HepG2 (cell line): ENCODE data around the gene KCNT1. TPM values are rescaled to one million over a fixed set of nuclear protein-coding genes. Genes with fewer than 3 reads are reported as not detected.
A peak's percentile ranks its signal among the peaks of the same experiment; 100 is the strongest.

ENCODE experiments used
- ATAC-seq: fragments of 200-7000 bp; cut with Tn5 transposase; 3 replicates; pipeline ENCODE4 v1.9.1; 2020; ENCODE audit warnings: mild to moderate bottlenecking, moderate library complexity
- BruUV-seq: library from RNA; stranded (reverse); fragments of 400-500 nt; replicated peaks from 2 replicates; lab custom pipeline; 2021; lab: Mats Ljungman, UMichigan
- CTCF ChIA-PET: fragments of 300-600 bp; formaldehyde crosslinking; extraction: SDS; loops from one replicate; lab custom pipeline; 2021; ENCODE audit warnings: low total read pairs, inconsistent platforms, low intra/inter-chr PET ratio; lab: Yijun Ruan, JAX
- POLR2A ChIA-PET: fragments of 350-600 bp; sonication (Branson Sonifier 250); formaldehyde crosslinking; loops from one replicate; lab custom pipeline; 2020; ENCODE audit warnings: antibody characterized with exemption, inconsistent platforms; lab: Yijun Ruan, JAX
- DNase-seq: peaks from one replicate; pipeline ENCODE4 v3.0.0-alpha.2; 2015; ENCODE audit warnings: low spot score
- FAIRE-seq: peaks from 3 replicates; lab custom pipeline; 2011; peaks lifted over from hg19 to GRCh38; lab: Jason Lieb, UNC
- H2AFZ ChIP-seq: one replicate; pipeline ENCODE4 v1.6.1; 2011; ENCODE audit warnings: low read length, inconsistent platforms
- H3K27ac ChIP-seq: fragments of 300-600 bp; 3 replicates; pipeline ENCODE4 v1.8.0; 2011; ENCODE audit warnings: mixed run types, mild to moderate bottlenecking, mixed read lengths, low read length, inconsistent platforms; ENCODE audit not compliant: insufficient read depth; ENCODE audit errors: extremely low read length
- H3K27me3 ChIP-seq, 2 experiments: fragments of 200-600 bp in 1 of 2; 2 replicates in 1 of 2; 3 replicates in 1 of 2; pipeline versions ENCODE4 v1.6.0 to v1.8.0; 2011; ENCODE audit warnings: low read length in 2 of 2, mild to moderate bottlenecking in 2 of 2, moderate library complexity in 2 of 2, inconsistent platforms in 1 of 2; ENCODE audit not compliant: insufficient read depth in 2 of 2, control insufficient read depth in 1 of 2
- H3K36me3 ChIP-seq, 2 experiments: fragments of 200-600 bp in 1 of 2; replicated peaks in 1 of 2; 2 replicates in 1 of 2; 3 replicates in 1 of 2; pipeline versions ENCODE4 v1.5.1 to v1.8.0; 2011; ENCODE audit warnings: low read length in 2 of 2, inconsistent platforms in 1 of 2; ENCODE audit not compliant: insufficient read depth in 2 of 2, control insufficient read depth in 1 of 2
- H3K4me1 ChIP-seq: 2 replicates; pipeline ENCODE4 v1.5.1; 2012; ENCODE audit warnings: low read length, inconsistent platforms; ENCODE audit not compliant: insufficient read depth
- H3K4me2 ChIP-seq: 2 replicates; pipeline ENCODE4 v1.6.0; 2011; ENCODE audit warnings: low read depth, low read length, inconsistent platforms
- H3K4me3 ChIP-seq, 3 experiments: fragments of 200-600 bp in 1 of 3; sonication (generic), shearing (Covaris generic) in 1 of 3; replicated peaks in 1 of 3; 2 replicates each; pipeline ENCODE4 v1.5.1; 2011 to 2016; ENCODE audit warnings: low read length in 3 of 3, inconsistent platforms in 2 of 3, low read depth in 2 of 3, mild to moderate bottlenecking in 2 of 3, control low read depth in 1 of 3, mixed read lengths in 1 of 3; ENCODE audit not compliant: insufficient read depth in 1 of 3
- H3K79me2 ChIP-seq: one replicate; pipeline ENCODE4 v1.6.1; 2011; ENCODE audit warnings: low read length, inconsistent platforms; ENCODE audit not compliant: insufficient read depth
- H3K9ac ChIP-seq: 2 replicates; pipeline ENCODE4 v1.6.0; 2011; ENCODE audit warnings: mild to moderate bottlenecking, low read depth, low read length, inconsistent platforms; ENCODE audit not compliant: insufficient read depth
- H3K9me3 ChIP-seq: 2 replicates; pipeline ENCODE4 v1.5.1; 2012; ENCODE audit warnings: mild to moderate bottlenecking, low read length
- H4K20me1 ChIP-seq: 2 replicates; pipeline ENCODE4 v1.6.0; 2011; ENCODE audit warnings: inconsistent platforms, mild to moderate bottlenecking, low read length, moderate library complexity; ENCODE audit not compliant: insufficient read depth
- CEBPG ChIP-seq: IDR thresholded peaks from 2 replicates; pipeline ENCODE4 v1.6.1; 2016
- ELF4 ChIP-seq: sonication (generic); formaldehyde crosslinking; IDR thresholded peaks from 2 replicates; pipeline ENCODE4 v1.5.0; 2020; ENCODE audit warnings: missing genetic modification reagents, mild to moderate bottlenecking, moderate library complexity, borderline replicate concordance
- GATA4 ChIP-seq: sonication (generic); IDR thresholded peaks from 2 replicates; pipeline ENCODE4 v1.6.1; 2016; ENCODE audit warnings: antibody characterized with exemption, low read depth, borderline replicate concordance
- HOXA9 ChIP-seq: sonication (generic); formaldehyde crosslinking; IDR thresholded peaks from 2 replicates; pipeline ENCODE4 v1.8.1; 2022; ENCODE audit warnings: missing genetic modification reagents, mild to moderate bottlenecking, moderate library complexity, borderline replicate concordance
- IKZF1 ChIP-seq: fragments of 450-650 bp; IDR thresholded peaks from 2 replicates; pipeline ENCODE4 v1.7.1; 2016
- PCBP1 ChIP-seq: fragments of 200-400 bp; formaldehyde crosslinking; IDR thresholded peaks from 2 replicates; pipeline ENCODE4 v1.6.1; 2017; ENCODE audit warnings: mild to moderate bottlenecking, low read depth, low read length, borderline replicate concordance
- RELA ChIP-seq: sonication (generic); formaldehyde crosslinking; IDR thresholded peaks from 2 replicates; pipeline ENCODE4 v1.4.0; 2020; ENCODE audit warnings: missing genetic modification reagents
- RXRB ChIP-seq: IDR thresholded peaks from 2 replicates; pipeline ENCODE4 v1.6.1; 2016; ENCODE audit warnings: borderline replicate concordance, missing genetic modification reagents, missing compliant biosample characterization
- SNAPC5 ChIP-seq: sonication (generic); formaldehyde crosslinking; IDR thresholded peaks from 2 replicates; pipeline ENCODE4 v1.8.1; 2023; ENCODE audit warnings: mild to moderate bottlenecking, missing genetic modification reagents, borderline replicate concordance
- YY1 ChIP-seq: IDR thresholded peaks from 2 replicates; pipeline ENCODE4 v1.6.1; 2011; ENCODE audit warnings: low read length, low read depth, moderate library complexity, mild to moderate bottlenecking; ENCODE audit not compliant: insufficient read depth, insufficient replicate concordance
- ZBTB8A ChIP-seq: sonication (generic); formaldehyde crosslinking; IDR thresholded peaks from 2 replicates; pipeline ENCODE4 v1.4.0; 2020; ENCODE audit warnings: mild to moderate bottlenecking, low read depth, missing genetic modification reagents, borderline replicate concordance
- ZFP1 ChIP-seq: IDR thresholded peaks from 2 replicates; pipeline ENCODE4 v1.6.1; 2016
- ZHX1 ChIP-seq: sonication (generic); formaldehyde crosslinking; IDR thresholded peaks from 2 replicates; pipeline ENCODE4 v1.8.1; 2022; ENCODE audit warnings: low read depth, mild to moderate bottlenecking, missing genetic modification reagents
- ZNF878 ChIP-seq: sonication (generic); formaldehyde crosslinking; IDR thresholded peaks from 2 replicates; pipeline ENCODE4 v1.8.1; 2023; ENCODE audit warnings: mild to moderate bottlenecking, missing genetic modification reagents, moderate library complexity
- WGBS: methylation state at CpG from one replicate; pipeline ENCODE4 v1.1.6; 2017; ENCODE audit warnings: low lambda C conversion rate; 5-methylcytosine and 5-hydroxymethylcytosine counted together
- in situ Hi-C: cut with HindIII; loops from 2 replicates; pipeline ENCODE4 v1.10.0; 2017; ENCODE audit warnings: low pct_unique_long_range_greater_than_20kb; ENCODE audit not compliant: extremely low pct_ligation_motif_present
- intact Hi-C: fragments of 100-400 bp; cut with micrococcal nuclease; formaldehyde crosslinking; loops from one replicate; pipeline ENCODE4 v1.10.0; 2022; ENCODE audit not compliant: unreplicated experiment
- polyA plus RNA-seq, 8 experiments: library from polyadenylated mRNA; depleted of rRNA in 3 of 8; stranded (reverse) in 7 of 8; unstranded in 1 of 8; fragments of >200 nt; fragmentation: Illumina TruSeq in 4 of 8; extraction: Trizol in 4 of 8; gene quantifications; 2 replicates each; pipeline versions ENCODE4 v1.2.1 to v1.2.3, GENCODE V29; 2011 to 2016; ENCODE audit warnings: low read depth in 4 of 8, missing spikeins in 1 of 8, mixed read lengths in 1 of 8; ENCODE audit not compliant: insufficient read depth in 1 of 8
- total RNA-seq, 5 experiments: library from RNA; depleted of rRNA; stranded (reverse); fragments of >200 nt; fragmentation: Illumina TruSeq; extraction: Trizol; gene quantifications; 2 replicates each; pipeline ENCODE4 v1.2.3, GENCODE V29; 2016; ENCODE audit warnings: low read depth in 1 of 5

Gene KCNT1
- total and polyA plus RNA-seq, 2 of the 13 experiments (the other 11 are each of a cell fraction or from before 2014, with no cell fraction given): not detected

GRCh38 chr9:135731454-135731853, 29.5 kb downstream of the KCNT1 start:
- Histone ChIP-seq H2AFZ (no peak overlapping the region), H4K20me1 (peaks cover 4% of the 10 kb centered on the region; the same call in 1 of the 2 replicates), H3K4me3 (no peak overlapping the region), H3K27ac (no peak overlapping the region), H3K4me2 (no peak overlapping the region), H3K9me3 (peaks cover 8% of the 10 kb centered on the region), H3K36me3 (no peaks in the 10 kb centered on the region), H3K79me2 (no peaks in the 10 kb centered on the region), H3K9ac (no peak overlapping the region), H3K4me1 (no peaks in the 10 kb centered on the region), H3K27me3 (peaks cover 3 to 46% of the 10 kb centered on the region in 2 experiments; a peak in 4 of 5 replicates)
- in situ Hi-C loops (no loop called here), intact Hi-C loops (no loop called here)
- ATAC-seq: no peak
- no peak for FAIRE-seq
- CTCF ChIA-PET: no interaction called here
- no peak for DNase-seq
- POLR2A ChIA-PET: no interaction called here
- BruUV-seq: no TSS peak
- TF ChIP-seq ZFP1 (CRISPR knock-in tag): peak; percentile 86; the same call in 1 of the 2 replicates
- TF ChIP-seq RXRB (CRISPR knock-in tag): no peak
- TF ChIP-seq IKZF1: no peak
- 56% methylated on average over 12 of the region's 12 CpGs for WGBS

GRCh38 chr9:135732569-135733257, 30.7 kb downstream of the KCNT1 start:
- POLR2A ChIA-PET: no interaction called here
- Histone ChIP-seq H3K4me3 (no peak overlapping the region), H4K20me1 (peaks cover 4% of the 10 kb centered on the region; the same call in 1 of the 2 replicates)
- no peak for TF ChIP-seq GATA4
- TF ChIP-seq ELF4 (CRISPR knock-in tag): no peak
- no peak for TF ChIP-seq RELA (CRISPR knock-in tag)
- no peak for TF ChIP-seq CEBPG
- TF ChIP-seq HOXA9 (CRISPR knock-in tag): no peak
- no peak for TF ChIP-seq PCBP1
- no peak for TF ChIP-seq ZHX1 (CRISPR knock-in tag)
- no peak for TF ChIP-seq SNAPC5 (CRISPR knock-in tag)
- TF ChIP-seq ZBTB8A (CRISPR knock-in tag): no peak
- TF ChIP-seq ZNF878 (CRISPR knock-in tag): no peak
- TF ChIP-seq YY1: no peak
- TF ChIP-seq, all 625 proteins: peak for 0
- peaks cover 8% of the 10 kb centered on the region for H3K9me3 ChIP-seq
- H3K4me1 ChIP-seq: no peaks in the 10 kb centered on the region
- no peaks in the 10 kb centered on the region for H3K79me2 ChIP-seq
- H2AFZ ChIP-seq: no peak overlapping the region
- WGBS: 5% methylated on average over 6 of the region's 6 CpGs
- ATAC-seq (no peak), FAIRE-seq (no peak), DNase-seq (no peak)
- intact Hi-C loops (no loop called here), in situ Hi-C loops (no loop called here)
- H3K27ac ChIP-seq: no peak overlapping the region
- H3K36me3 ChIP-seq: no peaks in the 10 kb centered on the region
- peaks cover 10 to 50% of the 10 kb centered on the region in 2 experiments; a peak in 4 of 5 replicates for H3K27me3 ChIP-seq
- H3K4me2 ChIP-seq: no peak overlapping the region
- CTCF ChIA-PET: no interaction called here
- H3K9ac ChIP-seq: no peak overlapping the region
- no TSS peak for BruUV-seq
